Neural cell (in vitro differentiated cells): ENCODE results near the gene TSPAN4.

Experiments used
- EP300 ChIP-seq: fragments of 450-650 bp; conservative IDR thresholded peaks from 2 replicates; pipeline ENCODE4 v1.6.1; 2014; ENCODE audit warnings: antibody characterized with exemption, mild to moderate bottlenecking, moderate library complexity; ENCODE audit not compliant: poor library complexity, severe bottlenecking
- MXI1 ChIP-seq: fragments of 450-650 bp; conservative IDR thresholded peaks from 2 replicates; pipeline ENCODE4 v1.6.1; 2014; ENCODE audit warnings: antibody characterized with exemption, mild to moderate bottlenecking; ENCODE audit not compliant: poor library complexity, severe bottlenecking
- POLR2AphosphoS5 ChIP-seq: IDR thresholded peaks from 2 replicates; pipeline ENCODE4 v1.6.1; 2012
- SMC3 ChIP-seq: fragments of 450-650 bp; conservative IDR thresholded peaks from 2 replicates; pipeline ENCODE4 v1.6.1; 2014; ENCODE audit warnings: antibody characterized with exemption, mild to moderate bottlenecking, moderate library complexity; ENCODE audit not compliant: poor library complexity
- TF ChIP-seq, protein P1 (sequence below): fragments of 450-650 bp; IDR thresholded peaks from 2 replicates; pipeline ENCODE4 v1.5.1; 2014; ENCODE audit warnings: antibody characterized with exemption, mild to moderate bottlenecking, moderate library complexity; ENCODE audit not compliant: poor library complexity, severe bottlenecking
- TF ChIP-seq, protein P2 (sequence below): IDR thresholded peaks from 2 replicates; pipeline ENCODE4 v1.6.1; 2012; ENCODE audit warnings: borderline replicate concordance

DNA sequence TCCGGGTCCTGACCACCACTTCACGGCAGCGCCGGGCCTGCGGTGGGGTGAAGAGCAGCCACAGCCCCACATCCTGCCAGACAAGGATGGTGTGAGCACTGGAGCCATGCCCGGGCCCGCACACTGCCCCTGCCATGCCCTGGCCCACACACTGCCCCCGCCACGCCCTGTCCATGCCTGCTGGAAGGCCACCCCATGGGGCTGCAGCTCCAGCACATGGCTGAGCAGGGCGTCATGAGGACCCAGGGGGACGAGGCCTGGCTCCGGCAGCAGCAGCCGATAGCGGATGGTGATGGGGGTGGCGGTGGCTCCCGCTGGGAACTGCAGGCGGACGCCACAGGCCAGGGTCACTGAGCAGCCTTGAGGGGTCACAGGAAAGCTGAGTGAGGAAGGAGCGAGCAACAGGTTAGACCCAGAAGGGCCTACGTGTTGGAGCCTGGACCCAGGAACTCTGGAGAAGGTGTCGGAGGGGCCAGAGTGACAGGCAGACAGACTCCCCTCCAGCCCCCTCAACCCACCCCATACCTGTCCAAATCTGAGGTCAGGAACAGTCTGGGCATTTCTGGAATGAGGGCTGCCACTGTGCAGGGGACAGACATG, 40.5 kb upstream of the TSPAN4 start:
- TF ChIP-seq POLR2AphosphoS5 (no peak), EP300 (no peak), MXI1 (no peak), SMC3 (no peak)
- TF ChIP-seq, protein P1, sequence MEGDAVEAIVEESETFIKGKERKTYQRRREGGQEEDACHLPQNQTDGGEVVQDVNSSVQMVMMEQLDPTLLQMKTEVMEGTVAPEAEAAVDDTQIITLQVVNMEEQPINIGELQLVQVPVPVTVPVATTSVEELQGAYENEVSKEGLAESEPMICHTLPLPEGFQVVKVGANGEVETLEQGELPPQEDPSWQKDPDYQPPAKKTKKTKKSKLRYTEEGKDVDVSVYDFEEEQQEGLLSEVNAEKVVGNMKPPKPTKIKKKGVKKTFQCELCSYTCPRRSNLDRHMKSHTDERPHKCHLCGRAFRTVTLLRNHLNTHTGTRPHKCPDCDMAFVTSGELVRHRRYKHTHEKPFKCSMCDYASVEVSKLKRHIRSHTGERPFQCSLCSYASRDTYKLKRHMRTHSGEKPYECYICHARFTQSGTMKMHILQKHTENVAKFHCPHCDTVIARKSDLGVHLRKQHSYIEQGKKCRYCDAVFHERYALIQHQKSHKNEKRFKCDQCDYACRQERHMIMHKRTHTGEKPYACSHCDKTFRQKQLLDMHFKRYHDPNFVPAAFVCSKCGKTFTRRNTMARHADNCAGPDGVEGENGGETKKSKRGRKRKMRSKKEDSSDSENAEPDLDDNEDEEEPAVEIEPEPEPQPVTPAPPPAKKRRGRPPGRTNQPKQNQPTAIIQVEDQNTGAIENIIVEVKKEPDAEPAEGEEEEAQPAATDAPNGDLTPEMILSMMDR, result no peak
- TF ChIP-seq, protein P2, sequence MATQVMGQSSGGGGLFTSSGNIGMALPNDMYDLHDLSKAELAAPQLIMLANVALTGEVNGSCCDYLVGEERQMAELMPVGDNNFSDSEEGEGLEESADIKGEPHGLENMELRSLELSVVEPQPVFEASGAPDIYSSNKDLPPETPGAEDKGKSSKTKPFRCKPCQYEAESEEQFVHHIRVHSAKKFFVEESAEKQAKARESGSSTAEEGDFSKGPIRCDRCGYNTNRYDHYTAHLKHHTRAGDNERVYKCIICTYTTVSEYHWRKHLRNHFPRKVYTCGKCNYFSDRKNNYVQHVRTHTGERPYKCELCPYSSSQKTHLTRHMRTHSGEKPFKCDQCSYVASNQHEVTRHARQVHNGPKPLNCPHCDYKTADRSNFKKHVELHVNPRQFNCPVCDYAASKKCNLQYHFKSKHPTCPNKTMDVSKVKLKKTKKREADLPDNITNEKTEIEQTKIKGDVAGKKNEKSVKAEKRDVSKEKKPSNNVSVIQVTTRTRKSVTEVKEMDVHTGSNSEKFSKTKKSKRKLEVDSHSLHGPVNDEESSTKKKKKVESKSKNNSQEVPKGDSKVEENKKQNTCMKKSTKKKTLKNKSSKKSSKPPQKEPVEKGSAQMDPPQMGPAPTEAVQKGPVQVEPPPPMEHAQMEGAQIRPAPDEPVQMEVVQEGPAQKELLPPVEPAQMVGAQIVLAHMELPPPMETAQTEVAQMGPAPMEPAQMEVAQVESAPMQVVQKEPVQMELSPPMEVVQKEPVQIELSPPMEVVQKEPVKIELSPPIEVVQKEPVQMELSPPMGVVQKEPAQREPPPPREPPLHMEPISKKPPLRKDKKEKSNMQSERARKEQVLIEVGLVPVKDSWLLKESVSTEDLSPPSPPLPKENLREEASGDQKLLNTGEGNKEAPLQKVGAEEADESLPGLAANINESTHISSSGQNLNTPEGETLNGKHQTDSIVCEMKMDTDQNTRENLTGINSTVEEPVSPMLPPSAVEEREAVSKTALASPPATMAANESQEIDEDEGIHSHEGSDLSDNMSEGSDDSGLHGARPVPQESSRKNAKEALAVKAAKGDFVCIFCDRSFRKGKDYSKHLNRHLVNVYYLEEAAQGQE, result no peak
